SJSA1 (cell line): ENCODE measurements around the gene PLD4. TPM values are rescaled to one million over a fixed set of nuclear protein-coding genes. Genes with fewer than 3 reads are reported as not detected.

Experiments used
- DNase-seq, 2 experiments: peaks; one replicate each; pipeline ENCODE4 v3.0.0-alpha.2; 2015 to 2020; ENCODE audit warnings: low spot score in 2 of 2, low read depth in 1 of 2
- H3K27ac ChIP-seq: fragments of 250-450 bp; sonication (Bioruptor Pico); 2 replicates; pipeline ENCODE4 v1.5.1; 2020; ENCODE audit warnings: mild to moderate bottlenecking, moderate library complexity
- H3K27me3 ChIP-seq: fragments of 250-450 bp; sonication (Bioruptor Pico); replicated peaks from 2 replicates; pipeline ENCODE4 v1.5.1; 2020; ENCODE audit warnings: mild to moderate bottlenecking, moderate library complexity
- H3K36me3 ChIP-seq: fragments of 250-450 bp; sonication (Bioruptor Pico); 2 replicates; pipeline ENCODE4 v1.5.1; 2020; ENCODE audit warnings: mild to moderate bottlenecking
- H3K4me1 ChIP-seq: fragments of 250-450 bp; sonication (Bioruptor Pico); replicated peaks from 2 replicates; pipeline ENCODE4 v1.6.1; 2021; ENCODE audit warnings: mild to moderate bottlenecking
- H3K4me3 ChIP-seq: fragments of 250-450 bp; sonication (Bioruptor Pico); 2 replicates; pipeline ENCODE4 v1.5.1; 2020; ENCODE audit warnings: mild to moderate bottlenecking
- H3K9me3 ChIP-seq: fragments of 250-450 bp; sonication (Bioruptor Pico); replicated peaks from 2 replicates; pipeline ENCODE4 v1.5.1; 2020; ENCODE audit warnings: mild to moderate bottlenecking
- total RNA-seq: library from RNA; depleted of rRNA; stranded (reverse); fragments of >200 nt; shearing (Covaris generic); gene quantifications from 2 replicates; pipeline ENCODE4 v1.2.3, GENCODE V29; 2014

The PLD4 gene
- total RNA-seq, 1 experiment from 2014 or later, result not detected

DNA sequence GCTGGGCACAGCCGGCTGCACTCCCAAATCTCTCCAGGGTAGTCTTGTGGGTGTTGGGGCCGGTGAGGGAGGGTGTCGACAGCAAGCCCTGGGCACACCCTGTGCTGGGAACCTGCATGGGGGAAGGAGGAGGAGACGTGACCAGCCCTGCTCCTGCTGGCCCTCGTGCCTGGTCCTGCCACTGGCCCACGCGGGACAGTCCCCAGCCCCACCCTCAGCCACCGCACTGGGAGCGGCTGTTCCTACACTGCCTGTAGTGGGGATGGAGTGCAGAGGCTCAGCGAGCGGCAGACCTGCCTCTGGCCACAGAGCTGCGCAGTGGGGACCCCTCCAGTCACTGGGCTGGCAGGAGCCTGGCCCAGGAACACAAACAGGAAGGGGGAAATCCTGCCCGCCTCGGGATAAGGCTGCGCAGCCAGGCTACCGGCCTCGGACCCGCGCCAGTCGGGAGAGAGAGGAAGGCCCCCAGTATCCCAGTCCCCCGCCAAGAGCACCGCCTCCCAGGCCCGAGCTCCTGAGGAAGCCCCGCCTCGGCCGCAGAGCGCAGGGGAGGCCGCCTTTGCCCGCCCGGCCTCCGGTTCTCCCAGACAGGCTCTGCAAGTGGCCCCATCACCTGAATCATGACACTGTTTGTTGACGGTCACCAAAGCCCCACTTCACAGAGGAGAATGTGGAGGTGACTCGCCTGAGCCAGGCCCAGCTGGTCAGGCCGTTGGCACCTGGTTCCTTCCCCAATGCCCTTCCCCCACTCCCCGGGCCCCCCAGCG, 42.9 kb downstream of the PLD4 start:
- H3K36me3 ChIP-seq, result no peaks in the 10 kb centered on the region
- no peaks in the 10 kb centered on the region for H3K27me3 ChIP-seq
- H3K27ac ChIP-seq, result no peak overlapping the region
- H3K9me3 ChIP-seq, result no peaks in the 10 kb centered on the region
- DNase-seq, result no peak
- H3K4me3 ChIP-seq, result no peak overlapping the region
- H3K4me1 ChIP-seq, result peaks cover 33% of the 10 kb centered on the region

DNA sequence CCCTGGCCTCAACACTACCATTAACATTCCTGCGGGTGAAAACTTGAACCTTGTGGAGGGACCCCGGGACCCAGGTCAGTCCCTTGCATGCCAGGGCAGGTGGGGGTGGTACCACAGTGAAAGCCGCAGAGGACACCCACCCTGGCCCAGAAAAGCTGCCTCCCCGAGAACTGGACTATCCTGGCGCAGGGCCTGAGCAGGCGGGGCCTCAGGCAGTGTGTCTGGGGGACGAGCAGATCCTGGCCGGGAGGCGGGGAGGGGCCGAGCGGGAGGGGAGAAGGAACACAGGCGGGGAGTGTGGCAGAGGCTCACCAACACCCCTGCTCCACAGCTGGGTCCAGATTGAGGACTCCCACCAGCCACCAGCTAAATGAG, 43.5 kb downstream of the PLD4 start:
- no peaks in the 10 kb centered on the region for H3K36me3 ChIP-seq
- no peaks in the 10 kb centered on the region for H3K9me3 ChIP-seq
- no peak for DNase-seq
- H3K27me3 ChIP-seq, result no peaks in the 10 kb centered on the region
- H3K4me1 ChIP-seq, result peaks cover 39% of the 10 kb centered on the region
- no peak overlapping the region for H3K4me3 ChIP-seq
- no peak overlapping the region for H3K27ac ChIP-seq

DNA sequence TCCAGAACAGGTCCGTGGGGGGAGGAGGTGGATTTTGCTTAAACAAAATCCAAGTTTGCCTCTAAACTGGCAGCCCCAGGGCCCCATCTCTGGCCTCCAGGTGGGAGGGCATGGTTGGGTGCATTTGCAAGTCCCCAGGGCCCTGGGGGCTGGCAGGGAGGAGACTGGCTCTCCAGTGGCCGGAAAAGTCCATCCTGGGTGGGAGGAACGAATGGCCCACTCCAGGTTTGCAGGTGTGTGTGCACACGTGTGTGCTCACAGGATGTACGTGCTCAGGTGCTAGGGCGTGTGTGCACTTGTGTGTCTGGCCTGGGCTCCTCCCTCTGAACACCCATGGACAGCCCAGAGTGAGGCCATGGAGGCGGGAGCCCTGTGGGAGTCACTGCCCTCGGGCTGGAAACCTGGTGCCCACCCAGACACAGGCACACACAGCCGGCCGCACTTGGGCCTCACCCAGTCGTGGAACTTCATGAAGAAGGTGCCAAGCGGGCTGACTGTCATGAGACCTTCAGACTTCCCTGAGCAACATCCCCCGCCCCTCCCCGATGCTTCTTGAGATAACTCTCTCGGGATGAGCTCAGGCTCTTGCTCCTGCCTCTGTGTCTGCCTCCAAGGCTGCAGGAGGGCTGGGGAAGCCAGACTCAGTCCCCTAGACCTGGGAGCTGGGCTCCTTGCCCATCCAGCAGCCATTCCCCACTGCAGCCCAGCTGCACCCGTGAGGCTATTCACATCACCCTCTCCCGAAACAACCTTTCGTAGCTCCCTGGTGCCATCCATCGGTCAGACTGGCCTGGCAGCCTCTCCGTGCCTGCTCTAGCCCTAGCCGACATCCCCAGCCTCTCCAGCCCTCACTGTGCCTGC, 44.1 kb downstream of the PLD4 start:
- Histone ChIP-seq H3K9me3 (no peaks in the 10 kb centered on the region), H3K36me3 (no peaks in the 10 kb centered on the region), H3K27ac (no peak overlapping the region), H3K27me3 (no peaks in the 10 kb centered on the region), H3K4me1 (peaks cover 45% of the 10 kb centered on the region), H3K4me3 (no peak overlapping the region)
- no peak for DNase-seq

DNA sequence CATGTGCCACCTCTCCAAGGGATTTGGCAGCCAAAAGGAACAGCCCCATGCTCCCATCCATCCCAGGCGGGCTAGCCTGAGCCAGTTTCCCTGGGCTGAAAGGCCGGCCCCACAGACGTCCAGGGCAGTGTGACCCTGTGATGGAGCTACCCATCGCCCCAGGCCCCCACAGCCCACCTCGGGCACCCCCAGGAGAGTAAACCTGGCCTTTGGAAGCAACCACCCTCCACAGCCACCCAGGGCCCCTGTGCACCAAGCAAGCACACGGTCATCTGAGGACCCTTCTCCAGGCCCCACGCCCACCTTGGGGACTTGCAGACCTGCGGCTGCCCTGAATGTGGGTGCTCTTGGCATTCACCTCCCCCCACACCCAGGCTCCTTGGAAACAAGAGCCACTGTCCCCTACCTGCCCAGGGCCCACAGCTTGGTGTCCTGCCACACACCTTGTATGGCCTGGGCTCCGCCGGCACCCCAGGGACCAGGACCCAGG, 45.1 kb downstream of the PLD4 start:
- no peak for DNase-seq
- no peaks in the 10 kb centered on the region for H3K9me3 ChIP-seq
- peak overlapping the region; percentile 11; the same call in 1 of the 2 replicates for H3K4me3 ChIP-seq
- H3K27me3 ChIP-seq, result no peaks in the 10 kb centered on the region
- H3K36me3 ChIP-seq, result no peaks in the 10 kb centered on the region
- H3K4me1 ChIP-seq, result peaks cover 55% of the 10 kb centered on the region
- H3K27ac ChIP-seq, result peak overlapping the region; percentile 80

GRCh38 chr14:104970231-104971068, 45.8 kb downstream of the PLD4 start:
- Histone ChIP-seq H3K27ac (peak overlapping the region; percentile 80), H3K4me3 (peak overlapping the region; percentile 11), H3K27me3 (no peaks in the 10 kb centered on the region)

GRCh38 chr14:104971447-104972240, 47.0 kb downstream of the PLD4 start:
- Histone ChIP-seq H3K4me3 (no peak overlapping the region), H3K27ac (peak overlapping the region; percentile 84; the same call in 1 of the 2 replicates), H3K36me3 (no peaks in the 10 kb centered on the region), H3K27me3 (no peaks in the 10 kb centered on the region), H3K4me1 (peaks cover 72% of the 10 kb centered on the region), H3K9me3 (no peaks in the 10 kb centered on the region)
- no peak for DNase-seq

More at GRCh38 chr14:104970231-104971068, 45.8 kb downstream of the PLD4 start:
- H3K36me3 ChIP-seq, result no peaks in the 10 kb centered on the region
- peak; percentile 76 to 82 for DNase-seq
- peaks cover 62% of the 10 kb centered on the region for H3K4me1 ChIP-seq
- H3K9me3 ChIP-seq, result no peaks in the 10 kb centered on the region

DNA sequence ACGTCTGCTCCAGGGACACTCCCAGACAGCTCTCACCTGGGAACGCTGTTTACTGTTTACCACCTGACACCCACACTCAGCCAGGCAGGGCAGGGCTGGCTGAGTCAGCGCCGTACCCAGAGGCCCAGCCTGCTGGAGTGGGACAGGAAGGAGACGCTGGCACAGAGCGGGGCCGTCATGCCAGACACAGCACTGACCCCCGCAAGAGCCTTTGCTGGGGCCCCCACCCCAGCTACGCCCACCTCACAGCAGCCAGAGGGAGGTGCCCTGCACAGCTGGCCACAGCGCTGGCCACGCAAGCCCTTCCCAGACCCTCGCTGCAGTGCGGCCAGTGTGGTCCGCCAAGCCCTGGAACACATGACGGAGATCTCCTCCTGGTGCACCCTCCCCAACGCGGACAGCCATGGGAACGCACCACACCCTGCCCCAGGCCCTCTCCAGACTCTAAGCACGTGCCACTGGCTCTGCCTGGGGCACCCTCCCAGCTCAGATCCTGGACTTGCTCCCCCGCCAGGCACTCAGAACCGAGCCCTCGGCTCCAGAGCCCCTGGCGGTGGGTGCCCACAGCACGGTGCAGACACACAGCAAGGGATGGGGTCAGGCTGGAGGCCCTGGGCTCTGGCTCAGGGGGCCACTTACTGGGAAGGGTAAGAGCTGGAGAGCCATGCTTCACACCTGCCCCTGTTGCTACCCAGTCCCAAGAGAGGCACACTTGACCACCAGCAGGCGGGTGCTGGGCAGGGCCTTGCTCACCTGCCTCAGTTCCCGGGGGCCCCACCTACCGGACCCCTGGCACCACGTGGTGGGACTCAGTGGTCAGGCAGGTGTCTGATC, 47.8 kb downstream of the PLD4 start:
- DNase-seq, result no peak
- H3K27ac ChIP-seq, result peak overlapping the region; percentile 84
- H3K4me3 ChIP-seq, result no peak overlapping the region
- H3K36me3 ChIP-seq, result no peaks in the 10 kb centered on the region
- peaks cover 78% of the 10 kb centered on the region for H3K4me1 ChIP-seq
- H3K27me3 ChIP-seq, result no peaks in the 10 kb centered on the region
- no peaks in the 10 kb centered on the region for H3K9me3 ChIP-seq

DNA sequence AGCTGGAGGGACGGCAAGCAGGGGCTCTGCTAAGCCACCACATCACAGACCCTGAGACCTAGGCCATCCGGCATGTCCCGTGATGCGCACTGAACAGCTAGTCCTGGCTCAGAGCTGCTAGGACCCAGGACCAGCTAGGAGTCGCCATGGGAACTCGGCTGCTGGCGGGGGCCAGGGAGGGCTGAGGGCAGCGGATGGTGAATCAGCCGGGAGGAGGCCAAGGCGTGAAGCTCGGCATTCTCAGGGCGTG, 48.4 kb downstream of the PLD4 start:
- Histone ChIP-seq H3K9me3 (no peaks in the 10 kb centered on the region), H3K4me3 (no peak overlapping the region), H3K27me3 (no peaks in the 10 kb centered on the region), H3K27ac (peak overlapping the region; percentile 84), H3K36me3 (no peaks in the 10 kb centered on the region), H3K4me1 (peaks cover 83% of the 10 kb centered on the region)
- peak in 1 of 2 experiments; percentile 98 for DNase-seq

GRCh38 chr14:104973385-104974145, 48.9 kb downstream of the PLD4 start:
- Histone ChIP-seq H3K27me3 (no peaks in the 10 kb centered on the region), H3K4me1 (peaks cover 83% of the 10 kb centered on the region), H3K36me3 (no peaks in the 10 kb centered on the region), H3K27ac (peak overlapping the region; percentile 84), H3K4me3 (no peak overlapping the region), H3K9me3 (no peaks in the 10 kb centered on the region)
- DNase-seq, result peak; percentile 90 to 93

DNA sequence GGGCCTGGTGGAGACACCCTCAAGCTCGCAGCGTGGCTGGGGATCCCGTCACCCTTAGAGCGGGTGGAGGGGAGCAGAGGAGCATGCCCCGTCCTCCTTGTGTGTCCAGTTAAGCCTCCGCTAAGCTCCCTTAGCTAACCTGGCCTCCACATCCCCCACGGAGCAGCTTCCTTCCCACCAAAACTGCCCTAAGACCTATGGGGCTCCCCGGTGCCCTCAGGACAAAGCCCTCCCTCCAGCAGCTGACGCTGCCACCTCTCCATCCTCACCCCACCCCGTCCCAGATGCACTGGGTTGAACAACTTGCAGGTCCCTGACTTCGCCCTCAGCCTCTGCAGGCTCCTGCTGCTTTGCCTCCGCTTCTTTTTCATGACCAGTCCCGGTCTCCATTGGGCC, 49.5 kb downstream of the PLD4 start:
- Histone ChIP-seq H3K27me3 (no peaks in the 10 kb centered on the region), H3K36me3 (no peaks in the 10 kb centered on the region), H3K27ac (no peak overlapping the region), H3K4me3 (no peak overlapping the region), H3K4me1 (peaks cover 83% of the 10 kb centered on the region), H3K9me3 (no peaks in the 10 kb centered on the region)
- DNase-seq, result no peak

DNA sequence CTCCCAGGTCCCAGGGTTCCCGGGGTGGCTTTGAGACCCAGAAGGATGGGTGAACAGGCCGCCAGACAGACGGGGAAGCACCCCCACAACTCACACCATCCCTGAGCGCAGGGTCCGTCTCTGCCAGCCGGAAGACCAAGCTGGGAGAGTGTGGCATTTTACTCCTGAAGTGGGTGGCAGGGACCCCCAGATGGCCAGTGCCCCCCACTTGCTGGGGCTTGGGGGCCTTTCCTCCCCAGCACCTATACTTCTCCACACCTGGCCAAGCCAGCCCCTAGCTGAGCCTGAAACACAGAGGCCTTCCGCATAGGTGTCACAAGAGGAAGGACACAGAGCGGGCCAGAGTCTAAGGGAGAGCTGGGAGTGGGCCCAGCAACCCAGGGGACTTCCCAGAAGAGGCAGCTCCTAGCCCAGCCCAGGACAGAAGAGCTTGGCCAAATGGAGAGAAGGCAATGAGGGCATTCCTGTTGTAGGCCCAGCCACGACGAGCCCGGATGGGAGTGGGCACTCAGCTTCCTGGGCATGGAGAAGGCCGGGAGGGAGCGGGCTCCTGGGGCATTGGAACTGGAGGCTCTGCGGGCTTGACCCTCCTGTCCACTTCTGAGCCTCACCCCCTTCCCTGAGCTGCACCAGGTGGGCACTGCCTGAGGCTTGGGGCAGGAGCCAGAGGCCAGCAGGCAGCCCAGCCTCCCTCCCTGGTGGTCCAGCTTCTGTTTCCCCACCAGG, 50.1 kb downstream of the PLD4 start:
- no peaks in the 10 kb centered on the region for H3K36me3 ChIP-seq
- no peaks in the 10 kb centered on the region for H3K9me3 ChIP-seq
- no peak for DNase-seq
- no peak overlapping the region for H3K4me3 ChIP-seq
- H3K27me3 ChIP-seq, result no peaks in the 10 kb centered on the region
- H3K4me1 ChIP-seq, result peaks cover 77% of the 10 kb centered on the region
- H3K27ac ChIP-seq, result no peak overlapping the region
